ENCODE measurements around the gene CMSS1. TPM values are rescaled to one million over a fixed set of nuclear protein-coding genes. Genes with fewer than 3 reads are reported as not detected.
"Not testable (repeated sequence)": the region's sequence is repeated elsewhere in the genome, so short reads cannot be mapped to it uniquely, and the experiment has no call there.

The CMSS1 gene
- total RNA-seq, 1 experiment from 2014 or later: 70.6 TPM

- no peak for ATAC-seq
- Mint-ChIP-seq H3K4me3 (no peak overlapping the region), H3K27me3 (ENCODE audit: low read depth) (no peaks in the 10 kb centered on the region), H3K36me3 (no peaks in the 10 kb centered on the region), H3K4me1 (peaks cover 19% of the 10 kb centered on the region), H3K9me3 (no peaks in the 10 kb centered on the region), H3K27ac (no peak overlapping the region)
- CTCF ChIA-PET: no interaction called here
- no peak for DNase-seq (ENCODE audit: low spot score)
- POLR2A ChIA-PET: no interaction called here
- no peak for TF ChIP-seq ZNF317 (CRISPR knock-in tag; IDR thresholded peaks at IDR 0.05; ENCODE audit: borderline replicate concordance, low read depth)
- no peak for TF ChIP-seq GABPB1 (CRISPR knock-in tag; IDR thresholded peaks at IDR 0.05)
- TF ChIP-seq, protein P1, sequence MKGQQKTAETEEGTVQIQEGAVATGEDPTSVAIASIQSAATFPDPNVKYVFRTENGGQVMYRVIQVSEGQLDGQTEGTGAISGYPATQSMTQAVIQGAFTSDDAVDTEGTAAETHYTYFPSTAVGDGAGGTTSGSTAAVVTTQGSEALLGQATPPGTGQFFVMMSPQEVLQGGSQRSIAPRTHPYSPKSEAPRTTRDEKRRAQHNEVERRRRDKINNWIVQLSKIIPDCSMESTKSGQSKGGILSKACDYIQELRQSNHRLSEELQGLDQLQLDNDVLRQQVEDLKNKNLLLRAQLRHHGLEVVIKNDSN (CRISPR knock-in tag; IDR thresholded peaks at IDR 0.05): no peak
- TF ChIP-seq NR3C1 (CRISPR knock-in tag; conservative IDR thresholded peaks at IDR 0.05; ENCODE audit: low read depth): no peak
- no peak for TF ChIP-seq ZNF138 (CRISPR knock-in tag; conservative IDR thresholded peaks at IDR 0.05)
- TF ChIP-seq JUN (CRISPR knock-in tag; IDR thresholded peaks at IDR 0.05): no peak
- no peak for TF ChIP-seq NFATC4 (CRISPR knock-in tag; IDR thresholded peaks at IDR 0.05)
- no peak for TF ChIP-seq ERG (CRISPR knock-in tag; IDR thresholded peaks at IDR 0.05)
- TF ChIP-seq, protein P2, sequence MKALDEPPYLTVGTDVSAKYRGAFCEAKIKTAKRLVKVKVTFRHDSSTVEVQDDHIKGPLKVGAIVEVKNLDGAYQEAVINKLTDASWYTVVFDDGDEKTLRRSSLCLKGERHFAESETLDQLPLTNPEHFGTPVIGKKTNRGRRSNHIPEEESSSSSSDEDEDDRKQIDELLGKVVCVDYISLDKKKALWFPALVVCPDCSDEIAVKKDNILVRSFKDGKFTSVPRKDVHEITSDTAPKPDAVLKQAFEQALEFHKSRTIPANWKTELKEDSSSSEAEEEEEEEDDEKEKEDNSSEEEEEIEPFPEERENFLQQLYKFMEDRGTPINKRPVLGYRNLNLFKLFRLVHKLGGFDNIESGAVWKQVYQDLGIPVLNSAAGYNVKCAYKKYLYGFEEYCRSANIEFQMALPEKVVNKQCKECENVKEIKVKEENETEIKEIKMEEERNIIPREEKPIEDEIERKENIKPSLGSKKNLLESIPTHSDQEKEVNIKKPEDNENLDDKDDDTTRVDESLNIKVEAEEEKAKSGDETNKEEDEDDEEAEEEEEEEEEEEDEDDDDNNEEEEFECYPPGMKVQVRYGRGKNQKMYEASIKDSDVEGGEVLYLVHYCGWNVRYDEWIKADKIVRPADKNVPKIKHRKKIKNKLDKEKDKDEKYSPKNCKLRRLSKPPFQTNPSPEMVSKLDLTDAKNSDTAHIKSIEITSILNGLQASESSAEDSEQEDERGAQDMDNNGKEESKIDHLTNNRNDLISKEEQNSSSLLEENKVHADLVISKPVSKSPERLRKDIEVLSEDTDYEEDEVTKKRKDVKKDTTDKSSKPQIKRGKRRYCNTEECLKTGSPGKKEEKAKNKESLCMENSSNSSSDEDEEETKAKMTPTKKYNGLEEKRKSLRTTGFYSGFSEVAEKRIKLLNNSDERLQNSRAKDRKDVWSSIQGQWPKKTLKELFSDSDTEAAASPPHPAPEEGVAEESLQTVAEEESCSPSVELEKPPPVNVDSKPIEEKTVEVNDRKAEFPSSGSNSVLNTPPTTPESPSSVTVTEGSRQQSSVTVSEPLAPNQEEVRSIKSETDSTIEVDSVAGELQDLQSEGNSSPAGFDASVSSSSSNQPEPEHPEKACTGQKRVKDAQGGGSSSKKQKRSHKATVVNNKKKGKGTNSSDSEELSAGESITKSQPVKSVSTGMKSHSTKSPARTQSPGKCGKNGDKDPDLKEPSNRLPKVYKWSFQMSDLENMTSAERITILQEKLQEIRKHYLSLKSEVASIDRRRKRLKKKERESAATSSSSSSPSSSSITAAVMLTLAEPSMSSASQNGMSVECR (CRISPR knock-in tag; IDR thresholded peaks at IDR 0.05; ENCODE audit: borderline replicate concordance): no peak
- no peak for TF ChIP-seq ELF4 (CRISPR knock-in tag; IDR thresholded peaks at IDR 0.05; ENCODE audit: low read depth)
- no peak for TF ChIP-seq MYBL2 (CRISPR knock-in tag; IDR thresholded peaks at IDR 0.05)
- no peak for TF ChIP-seq NFE2L1 (CRISPR knock-in tag; IDR thresholded peaks at IDR 0.05)
- TF ChIP-seq JAZF1 (CRISPR knock-in tag; IDR thresholded peaks at IDR 0.05): no peak
- TF ChIP-seq, protein P3, sequence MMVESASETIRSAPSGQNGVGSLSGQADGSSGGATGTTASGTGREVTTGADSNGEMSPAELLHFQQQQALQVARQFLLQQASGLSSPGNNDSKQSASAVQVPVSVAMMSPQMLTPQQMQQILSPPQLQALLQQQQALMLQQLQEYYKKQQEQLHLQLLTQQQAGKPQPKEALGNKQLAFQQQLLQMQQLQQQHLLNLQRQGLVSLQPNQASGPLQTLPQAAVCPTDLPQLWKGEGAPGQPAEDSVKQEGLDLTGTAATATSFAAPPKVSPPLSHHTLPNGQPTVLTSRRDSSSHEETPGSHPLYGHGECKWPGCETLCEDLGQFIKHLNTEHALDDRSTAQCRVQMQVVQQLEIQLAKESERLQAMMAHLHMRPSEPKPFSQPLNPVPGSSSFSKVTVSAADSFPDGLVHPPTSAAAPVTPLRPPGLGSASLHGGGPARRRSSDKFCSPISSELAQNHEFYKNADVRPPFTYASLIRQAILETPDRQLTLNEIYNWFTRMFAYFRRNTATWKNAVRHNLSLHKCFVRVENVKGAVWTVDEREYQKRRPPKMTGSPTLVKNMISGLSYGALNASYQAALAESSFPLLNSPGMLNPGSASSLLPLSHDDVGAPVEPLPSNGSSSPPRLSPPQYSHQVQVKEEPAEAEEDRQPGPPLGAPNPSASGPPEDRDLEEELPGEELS (CRISPR knock-in tag; IDR thresholded peaks at IDR 0.05): no peak
- TF ChIP-seq, protein P4, sequence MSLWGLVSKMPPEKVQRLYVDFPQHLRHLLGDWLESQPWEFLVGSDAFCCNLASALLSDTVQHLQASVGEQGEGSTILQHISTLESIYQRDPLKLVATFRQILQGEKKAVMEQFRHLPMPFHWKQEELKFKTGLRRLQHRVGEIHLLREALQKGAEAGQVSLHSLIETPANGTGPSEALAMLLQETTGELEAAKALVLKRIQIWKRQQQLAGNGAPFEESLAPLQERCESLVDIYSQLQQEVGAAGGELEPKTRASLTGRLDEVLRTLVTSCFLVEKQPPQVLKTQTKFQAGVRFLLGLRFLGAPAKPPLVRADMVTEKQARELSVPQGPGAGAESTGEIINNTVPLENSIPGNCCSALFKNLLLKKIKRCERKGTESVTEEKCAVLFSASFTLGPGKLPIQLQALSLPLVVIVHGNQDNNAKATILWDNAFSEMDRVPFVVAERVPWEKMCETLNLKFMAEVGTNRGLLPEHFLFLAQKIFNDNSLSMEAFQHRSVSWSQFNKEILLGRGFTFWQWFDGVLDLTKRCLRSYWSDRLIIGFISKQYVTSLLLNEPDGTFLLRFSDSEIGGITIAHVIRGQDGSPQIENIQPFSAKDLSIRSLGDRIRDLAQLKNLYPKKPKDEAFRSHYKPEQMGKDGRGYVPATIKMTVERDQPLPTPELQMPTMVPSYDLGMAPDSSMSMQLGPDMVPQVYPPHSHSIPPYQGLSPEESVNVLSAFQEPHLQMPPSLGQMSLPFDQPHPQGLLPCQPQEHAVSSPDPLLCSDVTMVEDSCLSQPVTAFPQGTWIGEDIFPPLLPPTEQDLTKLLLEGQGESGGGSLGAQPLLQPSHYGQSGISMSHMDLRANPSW (CRISPR knock-in tag; conservative IDR thresholded peaks at IDR 0.05; ENCODE audit: low read depth): no peak
- TF ChIP-seq ZMAT4 (CRISPR knock-in tag; IDR thresholded peaks at IDR 0.05): no peak
- TF ChIP-seq NR2C2 (CRISPR knock-in tag; IDR thresholded peaks at IDR 0.05): no peak
- no peak for TF ChIP-seq ZNF532 (CRISPR knock-in tag; IDR thresholded peaks at IDR 0.05; ENCODE audit: borderline replicate concordance)
- TF ChIP-seq IRF1 (CRISPR knock-in tag; IDR thresholded peaks at IDR 0.05): no peak
Observed at GRCh38 chr3:100093831-100094230, 276.2 kb downstream of the CMSS1 start.

- H3K36me3 Mint-ChIP-seq; POLR2A ChIA-PET; H3K4me1 Mint-ChIP-seq; H3K9me3 Mint-ChIP-seq; H3K27me3 Mint-ChIP-seq (ENCODE audit: low read depth); CTCF ChIA-PET; DNase-seq (ENCODE audit: low spot score); H3K27ac Mint-ChIP-seq; H3K4me3 Mint-ChIP-seq; ATAC-seq: not testable (repeated sequence)
Observed at GRCh38 chr3:100096286-100096685, 278.6 kb downstream of the CMSS1 start.
